Mammary epithelial cell (primary cell): ENCODE data around the gene CAPS2.

Source experiments
- EZH2 ChIP-seq: IDR thresholded peaks from 2 replicates; pipeline ENCODE4 v1.6.1; 2012; ENCODE audit warnings: low read length, inconsistent platforms, borderline replicate concordance
- TF ChIP-seq, protein P1 (sequence below), 2 donors: IDR thresholded peaks in 1 of 2; conservative IDR thresholded peaks in 1 of 2; 2 replicates each; pipeline ENCODE4 v1.5.1; 2011 to 2012; ENCODE audit warnings: inconsistent platforms in 2 of 2, low read length in 2 of 2, mild to moderate bottlenecking in 2 of 2, control low read depth in 1 of 2, low read depth in 1 of 2; ENCODE audit not compliant: insufficient read depth in 1 of 2; ENCODE audit errors: extremely low read depth in 1 of 2

DNA sequence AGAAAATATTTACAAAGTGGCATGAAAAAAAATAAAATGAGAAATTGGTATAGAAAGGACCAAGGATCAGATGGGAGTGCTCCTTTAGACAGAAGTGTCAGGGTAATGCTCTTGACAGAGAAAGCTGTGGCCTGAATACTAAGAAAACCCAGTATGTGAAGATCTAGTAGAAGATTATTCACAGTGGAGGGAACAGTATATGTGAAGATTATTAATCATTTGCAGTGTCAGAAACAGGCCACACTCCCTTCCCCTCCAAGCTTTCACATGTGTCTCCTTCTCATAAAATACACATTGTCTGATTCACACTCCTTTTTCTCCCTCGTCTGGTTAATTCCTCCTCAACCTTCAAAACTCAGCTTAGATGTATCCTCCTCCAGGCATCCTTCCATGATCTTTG lies 41.3 kb downstream of the CAPS2 start:
- TF ChIP-seq, protein P1, sequence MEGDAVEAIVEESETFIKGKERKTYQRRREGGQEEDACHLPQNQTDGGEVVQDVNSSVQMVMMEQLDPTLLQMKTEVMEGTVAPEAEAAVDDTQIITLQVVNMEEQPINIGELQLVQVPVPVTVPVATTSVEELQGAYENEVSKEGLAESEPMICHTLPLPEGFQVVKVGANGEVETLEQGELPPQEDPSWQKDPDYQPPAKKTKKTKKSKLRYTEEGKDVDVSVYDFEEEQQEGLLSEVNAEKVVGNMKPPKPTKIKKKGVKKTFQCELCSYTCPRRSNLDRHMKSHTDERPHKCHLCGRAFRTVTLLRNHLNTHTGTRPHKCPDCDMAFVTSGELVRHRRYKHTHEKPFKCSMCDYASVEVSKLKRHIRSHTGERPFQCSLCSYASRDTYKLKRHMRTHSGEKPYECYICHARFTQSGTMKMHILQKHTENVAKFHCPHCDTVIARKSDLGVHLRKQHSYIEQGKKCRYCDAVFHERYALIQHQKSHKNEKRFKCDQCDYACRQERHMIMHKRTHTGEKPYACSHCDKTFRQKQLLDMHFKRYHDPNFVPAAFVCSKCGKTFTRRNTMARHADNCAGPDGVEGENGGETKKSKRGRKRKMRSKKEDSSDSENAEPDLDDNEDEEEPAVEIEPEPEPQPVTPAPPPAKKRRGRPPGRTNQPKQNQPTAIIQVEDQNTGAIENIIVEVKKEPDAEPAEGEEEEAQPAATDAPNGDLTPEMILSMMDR (conservative IDR thresholded peaks at IDR 0.05 in 1 of 2, IDR thresholded peaks at IDR 0.05 in 1 of 2; ENCODE audit: extremely low read depth in 1 of 2, insufficient read depth in 1 of 2, low read depth in 1 of 2, low read length in 2 of 2): no peak
- TF ChIP-seq EZH2: no peak
